GM19025 (cell line): Measurements from ENCODE around the gene SLC22A8.
"Not testable (repeated sequence)": the region's sequence is repeated elsewhere in the genome, so short reads cannot be mapped to it uniquely, and the experiment has no call there.

Experiments used
- ATAC-seq: cut with Tn5 transposase; IDR thresholded peaks from one replicate; pipeline ENCODE4 v1.9.1; 2021; ENCODE audit warnings: mild to moderate bottlenecking, low read depth, moderate library complexity; ENCODE audit not compliant: unreplicated experiment

The SLC22A8 gene

GRCh38 chr11:63015521-63016215, at the start of gene SLC22A8:
TSS of gene SLC22A8 (minus strand) at chr11:63015841. CDS start at chr11:63014958, 883 bp downstream.
- no peak for ATAC-seq

DNA sequence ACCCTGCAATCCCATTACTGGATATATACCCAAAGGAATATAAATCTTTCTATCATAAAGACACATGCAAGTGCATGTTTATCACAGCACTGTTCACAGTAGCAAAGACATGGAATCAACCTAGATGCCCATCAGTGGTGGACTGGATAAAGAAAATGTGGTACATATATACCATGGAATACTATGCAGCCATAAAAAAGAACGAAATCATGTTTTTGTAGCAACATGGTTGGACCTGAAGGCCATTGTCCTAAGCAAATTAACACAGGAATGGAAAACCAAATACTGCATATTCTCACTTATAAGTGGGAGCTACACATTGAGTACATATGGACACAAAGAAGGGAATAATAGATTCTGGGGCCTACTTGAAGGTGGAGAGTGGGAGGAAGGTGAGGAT, 30.6 kb upstream of the SLC22A8 start:
- ATAC-seq, result not testable (repeated sequence)

DNA sequence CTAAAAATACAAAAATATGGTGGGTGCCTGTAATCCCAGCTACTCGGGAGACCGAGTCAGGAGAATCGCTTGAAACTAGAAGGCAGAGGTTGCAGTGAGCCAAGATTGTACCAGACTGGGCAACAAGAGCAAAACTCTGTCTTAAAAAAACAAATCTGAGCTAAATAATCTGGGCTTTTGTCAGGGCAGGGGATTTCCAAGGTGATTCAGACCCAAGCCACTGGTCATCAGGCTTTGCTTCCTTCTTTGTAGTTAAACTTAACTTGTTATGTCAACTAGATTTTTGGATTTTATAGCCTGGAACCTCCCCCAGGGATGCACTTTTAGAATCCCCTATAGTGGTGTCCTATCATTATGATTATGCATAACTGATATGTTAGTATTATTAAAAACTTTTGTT, 27.0 kb upstream of the SLC22A8 start:
- no peak for ATAC-seq

DNA sequence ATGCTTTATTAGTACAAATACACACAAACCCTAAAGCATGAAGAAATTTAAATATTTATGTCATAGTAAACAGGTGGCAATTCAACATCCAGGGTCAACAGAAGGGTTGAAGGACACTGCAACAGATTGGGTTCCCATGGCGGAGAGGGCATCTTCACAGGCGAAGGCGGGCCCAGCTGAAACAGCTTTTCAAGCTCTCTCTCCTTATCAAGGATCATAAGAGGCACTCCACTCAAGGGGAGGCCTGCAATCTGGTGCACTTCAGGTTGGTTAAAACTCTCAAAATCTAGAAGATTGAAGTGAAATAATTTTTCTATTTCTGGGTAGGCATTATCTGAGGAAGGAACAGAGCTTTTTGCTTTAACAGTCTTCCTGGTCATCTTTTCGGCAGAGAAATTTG, 16.8 kb upstream of the SLC22A8 start:
- ATAC-seq, result no peak

- ATAC-seq, result no peak
Measured at GRCh38 chr11:63023841-63024648, 8.4 kb upstream of the SLC22A8 start.

DNA sequence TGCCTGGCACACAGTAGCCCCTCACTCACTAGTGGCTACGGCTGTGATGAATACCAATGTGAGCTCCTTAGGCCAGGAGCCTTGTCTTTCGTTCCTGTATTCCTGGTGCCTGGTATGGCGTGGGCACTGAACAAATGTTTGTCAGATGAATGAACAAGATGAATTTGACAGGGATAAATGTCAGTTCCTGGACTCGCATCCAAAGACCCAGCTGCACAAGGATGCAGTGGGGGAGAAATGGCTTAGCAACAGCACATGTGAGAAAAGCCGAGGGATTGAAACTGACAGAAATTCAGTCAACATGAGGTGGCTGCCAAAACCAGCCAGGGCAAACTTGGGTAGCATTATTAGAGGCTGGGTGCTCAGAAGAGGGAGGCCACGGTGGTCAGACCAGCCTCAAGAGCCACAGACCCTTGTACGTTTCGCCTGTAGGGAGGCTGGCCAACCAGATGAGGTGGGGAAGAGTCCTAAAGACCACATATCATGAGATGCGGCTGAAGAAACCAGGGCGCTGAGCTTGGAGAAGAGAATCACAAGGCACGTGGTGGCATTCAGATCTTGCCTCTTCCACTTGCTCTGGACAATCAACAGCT, 7.7 kb upstream of the SLC22A8 start:
- ATAC-seq, result no peak

- no peak for ATAC-seq
Measured at GRCh38 chr11:63022441-63022840, 6.8 kb upstream of the SLC22A8 start.

DNA sequence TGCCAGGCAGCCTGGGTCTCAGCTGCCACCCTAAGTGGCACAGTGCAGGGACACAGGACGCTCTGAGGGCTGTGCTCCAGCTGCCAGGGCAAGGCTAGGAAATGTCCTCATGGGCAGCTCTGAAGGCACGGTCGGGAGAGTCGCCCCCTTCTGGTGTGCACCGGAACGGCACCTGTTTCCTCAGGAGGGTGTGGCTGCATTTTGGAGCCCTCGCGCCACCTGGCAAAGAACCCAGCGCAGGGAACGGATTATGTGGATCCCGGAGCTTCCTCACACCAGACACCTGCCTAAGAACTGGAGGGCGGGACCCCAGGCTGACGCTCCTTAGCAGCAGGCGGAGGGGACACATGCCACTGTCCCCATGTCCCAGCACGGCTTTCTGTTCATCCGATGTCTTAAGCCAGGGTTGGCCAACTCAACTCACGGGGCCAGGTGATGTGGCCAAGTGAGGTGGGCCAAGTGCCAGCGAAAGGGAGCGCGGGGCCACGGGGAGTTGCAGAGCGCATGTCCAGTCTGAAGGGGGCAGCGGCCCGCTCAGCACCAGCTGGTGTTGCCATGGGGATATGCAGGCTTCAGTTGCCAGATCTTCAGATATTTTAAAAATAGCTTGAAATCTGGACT, 5.1 kb upstream of the SLC22A8 start:
- ATAC-seq, result no peak

- no peak for ATAC-seq
Measured at GRCh38 chr11:63019506-63019905, 3.9 kb upstream of the SLC22A8 start.

GRCh38 chr11:63017306-63017974, 1.8 kb upstream of the SLC22A8 start:
- ATAC-seq, result no peak

GRCh38 chr11:63014408-63015055, 1.1 kb downstream of the SLC22A8 start:
- ATAC-seq, result no peak

DNA sequence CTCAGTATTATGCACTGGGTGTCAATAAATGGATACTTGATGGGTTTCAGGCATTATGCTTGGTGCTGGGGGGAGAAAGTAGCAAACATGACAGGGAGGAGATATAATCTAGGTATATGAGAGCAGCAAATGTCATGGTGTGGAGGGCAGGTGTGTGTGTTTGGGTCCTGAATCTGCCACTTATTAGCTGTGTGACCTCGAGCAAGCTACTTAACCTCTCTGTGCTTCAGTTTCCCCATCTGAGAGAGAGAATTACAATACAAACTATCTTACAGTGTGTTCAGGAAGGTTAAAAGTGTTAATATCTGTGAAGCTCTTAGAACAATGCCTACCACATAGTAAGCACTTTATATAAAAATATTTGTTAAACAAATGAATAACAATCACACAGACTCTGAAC, 2.8 kb downstream of the SLC22A8 start:
- no peak for ATAC-seq

- no peak for ATAC-seq
Measured at GRCh38 chr11:63012430-63012829, 3.2 kb downstream of the SLC22A8 start.

- no peak for ATAC-seq
Measured at GRCh38 chr11:63010934-63011439, 4.7 kb downstream of the SLC22A8 start.

- no peak for ATAC-seq
Measured at GRCh38 chr11:63007920-63008319, 7.7 kb downstream of the SLC22A8 start.

GRCh38 chr11:63001456-63001855, 14.2 kb downstream of the SLC22A8 start:
- ATAC-seq, result no peak

DNA sequence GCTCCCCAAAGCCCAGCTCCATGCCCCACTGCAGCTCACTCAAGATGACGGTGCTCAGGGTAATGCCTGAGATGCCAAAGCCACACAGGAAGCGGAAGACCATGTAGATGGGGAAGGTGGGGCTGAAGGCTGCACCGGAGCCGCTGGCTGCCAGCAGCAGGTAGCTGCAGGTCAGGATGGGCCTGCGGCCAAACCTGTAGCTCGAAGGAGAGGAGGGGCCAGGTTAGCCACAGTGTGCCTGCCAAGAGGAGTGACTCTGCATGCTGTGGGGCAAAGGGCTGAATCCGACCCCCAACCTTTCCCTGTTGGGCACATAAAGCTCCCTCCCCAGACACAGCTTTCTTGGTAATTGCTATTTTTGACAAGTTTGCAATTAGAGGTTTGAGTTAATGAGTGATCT, 16.0 kb downstream of the SLC22A8 start:
- no peak for ATAC-seq

DNA sequence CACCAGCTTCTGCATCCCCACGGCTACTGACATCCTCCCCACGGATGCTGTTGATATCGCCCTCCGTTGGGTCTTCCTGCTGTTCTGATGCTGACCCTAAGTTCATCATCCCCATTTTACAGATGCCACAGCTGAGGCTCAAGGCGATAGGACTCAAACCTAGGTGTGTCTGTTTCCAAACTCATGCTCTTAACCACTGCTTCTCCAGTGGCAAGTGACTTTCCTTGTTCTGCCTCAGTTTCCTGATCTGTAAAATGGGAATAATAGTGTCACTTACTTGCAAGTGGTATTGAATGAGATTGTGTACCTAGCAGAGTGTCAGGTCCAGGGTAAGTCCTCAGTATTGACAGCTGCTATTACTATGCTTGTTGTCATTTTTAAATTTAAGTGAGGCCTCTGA, 16.5 kb downstream of the SLC22A8 start:
- ATAC-seq, result no peak

- ATAC-seq, result no peak
Measured at GRCh38 chr11:62996271-62996670, 19.4 kb downstream of the SLC22A8 start.

GRCh38 chr11:62994775-62995174, 20.9 kb downstream of the SLC22A8 start:
- no peak for ATAC-seq
